GM12878 (cell line): ENCODE results near the gene LRRN2. TPM values are rescaled to one million over a fixed set of nuclear protein-coding genes. Genes with fewer than 3 reads are reported as not detected.

Experiments used
- BCL11A ChIP-seq: IDR thresholded peaks from 2 replicates; pipeline ENCODE4 v1.6.1; 2011; ENCODE audit warnings: low read depth, low read length
- CUX1 ChIP-seq: IDR thresholded peaks from 2 replicates; pipeline ENCODE4 v1.6.1; 2012; ENCODE audit warnings: improper control_type of control experiment, low read depth, low read length; ENCODE audit not compliant: insufficient replicate concordance
- HDAC2 ChIP-seq: fragments of 200-600 bp; sonication (generic); IDR thresholded peaks from 2 replicates; pipeline ENCODE4 v1.6.1; 2017
- NFXL1 ChIP-seq: fragments of 450-650 bp; IDR thresholded peaks from 2 replicates; pipeline ENCODE4 v1.6.1; 2017; ENCODE audit warnings: antibody characterized with exemption, mild to moderate bottlenecking, borderline replicate concordance
- ZBTB11 ChIP-seq: fragments of 450-650 bp; formaldehyde crosslinking; IDR thresholded peaks from 2 replicates; pipeline ENCODE4 v1.5.0; 2022; ENCODE audit warnings: mild to moderate bottlenecking, missing genetic modification characterization
- polyA plus RNA-seq, 11 experiments: library from polyadenylated mRNA; depleted of rRNA in 4 of 11; unstranded in 6 of 11; stranded (reverse) in 5 of 11; fragments of >200 nt; fragmentation: Nextera tagmentation in 4 of 11; fragmentation: Illumina TruSeq in 1 of 11; extraction: Ambion mirVana in 4 of 11; extraction: Trizol in 1 of 11; gene quantifications; 1 replicate in 1 of 11; 2 replicates in 10 of 11; pipeline versions ENCODE4 v1.2.1 to v1.2.3, GENCODE V29; 2011 to 2016; ENCODE audit warnings: inconsistent platforms in 2 of 11, missing spikeins in 2 of 11, low read depth in 1 of 11
- total RNA-seq, 4 experiments: library from RNA; depleted of rRNA in 3 of 4; stranded (reverse); fragments of >200 nt in 3 of 4; fragmentation: Illumina TruSeq in 1 of 4; extraction: Trizol in 1 of 4; gene quantifications; 2 replicates each; pipeline versions ENCODE4 v1.2.1 to v1.2.3, GENCODE V29; 2013 to 2021

Gene LRRN2
- total and polyA plus RNA-seq, 10 of the 15 experiments (the other 5 are each of a cell fraction or from before 2014, with no cell fraction given): not detected

GRCh38 chr1:204571631-204572030, 113.9 kb downstream of the LRRN2 start (continued):
- TF ChIP-seq CUX1: no peak
- TF ChIP-seq ZBTB11 (CRISPR knock-in tag): no peak
- TF ChIP-seq NFXL1: no peak
- no peak for TF ChIP-seq BCL11A
- TF ChIP-seq HDAC2: no peak
